ENCODE data around the gene ANKRD52. TPM values are rescaled to one million over a fixed set of nuclear protein-coding genes. Genes with fewer than 3 reads are reported as not detected.
A peak's percentile ranks its signal among the peaks of the same experiment; 100 is the strongest.

The ANKRD52 gene
- total RNA-seq, 1 donor from 2014 or later, result 56.1 TPM

GRCh38 chr12:56236091-56236490, 22.1 kb downstream of the ANKRD52 start:
- DNase-seq (ENCODE audit: extremely low spot score, unreplicated experiment), result no peak
- H3K4me1 Mint-ChIP-seq (ENCODE audit: unreplicated experiment), result no peaks in the 10 kb centered on the region
- no peaks in the 10 kb centered on the region for H3K36me3 Mint-ChIP-seq
- no peaks in the 10 kb centered on the region for H3K9me3 Mint-ChIP-seq
- H3K27ac Mint-ChIP-seq, result no peak overlapping the region
- TF ChIP-seq, protein P1, sequence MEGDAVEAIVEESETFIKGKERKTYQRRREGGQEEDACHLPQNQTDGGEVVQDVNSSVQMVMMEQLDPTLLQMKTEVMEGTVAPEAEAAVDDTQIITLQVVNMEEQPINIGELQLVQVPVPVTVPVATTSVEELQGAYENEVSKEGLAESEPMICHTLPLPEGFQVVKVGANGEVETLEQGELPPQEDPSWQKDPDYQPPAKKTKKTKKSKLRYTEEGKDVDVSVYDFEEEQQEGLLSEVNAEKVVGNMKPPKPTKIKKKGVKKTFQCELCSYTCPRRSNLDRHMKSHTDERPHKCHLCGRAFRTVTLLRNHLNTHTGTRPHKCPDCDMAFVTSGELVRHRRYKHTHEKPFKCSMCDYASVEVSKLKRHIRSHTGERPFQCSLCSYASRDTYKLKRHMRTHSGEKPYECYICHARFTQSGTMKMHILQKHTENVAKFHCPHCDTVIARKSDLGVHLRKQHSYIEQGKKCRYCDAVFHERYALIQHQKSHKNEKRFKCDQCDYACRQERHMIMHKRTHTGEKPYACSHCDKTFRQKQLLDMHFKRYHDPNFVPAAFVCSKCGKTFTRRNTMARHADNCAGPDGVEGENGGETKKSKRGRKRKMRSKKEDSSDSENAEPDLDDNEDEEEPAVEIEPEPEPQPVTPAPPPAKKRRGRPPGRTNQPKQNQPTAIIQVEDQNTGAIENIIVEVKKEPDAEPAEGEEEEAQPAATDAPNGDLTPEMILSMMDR (conservative IDR thresholded peaks at IDR 0.05), result no peak
- H3K27me3 Mint-ChIP-seq, result no peaks in the 10 kb centered on the region
- H3K4me3 Mint-ChIP-seq, result no peak overlapping the region

- TF ChIP-seq, protein P1 (conservative IDR thresholded peaks at IDR 0.05), result no peak
- DNase-seq (ENCODE audit: extremely low spot score, unreplicated experiment), result no peak
- H3K27ac Mint-ChIP-seq, result no peak overlapping the region
- no peaks in the 10 kb centered on the region for H3K36me3 Mint-ChIP-seq
- peaks cover 5% of the 10 kb centered on the region for H3K4me1 Mint-ChIP-seq (ENCODE audit: unreplicated experiment)
- H3K27me3 Mint-ChIP-seq, result no peaks in the 10 kb centered on the region
- H3K9me3 Mint-ChIP-seq, result no peaks in the 10 kb centered on the region
- no peak overlapping the region for H3K4me3 Mint-ChIP-seq
Measured at GRCh38 chr12:56234746-56235436, 23.3 kb downstream of the ANKRD52 start.

DNA sequence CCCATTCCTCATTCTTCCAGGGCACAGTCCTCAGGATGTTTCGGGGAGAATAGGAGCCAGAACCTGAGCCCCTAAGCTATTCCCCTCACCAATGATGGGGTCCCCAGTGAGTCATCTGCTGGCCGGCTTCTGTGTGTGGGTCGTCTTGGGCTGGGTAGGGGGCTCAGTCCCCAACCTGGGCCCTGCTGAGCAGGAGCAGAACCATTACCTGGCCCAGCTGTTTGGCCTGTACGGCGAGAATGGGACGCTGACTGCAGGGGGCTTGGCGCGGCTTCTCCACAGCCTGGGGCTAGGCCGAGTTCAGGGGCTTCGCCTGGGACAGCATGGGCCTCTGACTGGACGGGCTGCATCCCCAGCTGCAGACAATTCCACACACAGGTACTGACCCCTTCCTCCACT, 27.0 kb downstream of the ANKRD52 start:
- Mint-ChIP-seq H3K4me1 (ENCODE audit: unreplicated experiment) (peaks cover 5% of the 10 kb centered on the region), H3K4me3 (no peak overlapping the region), H3K27me3 (no peaks in the 10 kb centered on the region), H3K36me3 (no peaks in the 10 kb centered on the region), H3K27ac (peak overlapping the region; percentile 86), H3K9me3 (no peaks in the 10 kb centered on the region)
- DNase-seq (ENCODE audit: extremely low spot score, unreplicated experiment), result no peak
- TF ChIP-seq, protein P1 (conservative IDR thresholded peaks at IDR 0.05), result no peak

GRCh38 chr12:56230432-56231183, 27.6 kb downstream of the ANKRD52 start:
- peak overlapping the region; percentile 61 for H3K4me3 Mint-ChIP-seq
- TF ChIP-seq, protein P1 (conservative IDR thresholded peaks at IDR 0.05), result no peak
- peak overlapping the region; percentile 86 for H3K27ac Mint-ChIP-seq
- H3K27me3 Mint-ChIP-seq, result no peaks in the 10 kb centered on the region
- DNase-seq (ENCODE audit: extremely low spot score, unreplicated experiment), result no peak
- peaks cover 5% of the 10 kb centered on the region for H3K4me1 Mint-ChIP-seq (ENCODE audit: unreplicated experiment)
- no peaks in the 10 kb centered on the region for H3K9me3 Mint-ChIP-seq
- H3K36me3 Mint-ChIP-seq, result no peaks in the 10 kb centered on the region

DNA sequence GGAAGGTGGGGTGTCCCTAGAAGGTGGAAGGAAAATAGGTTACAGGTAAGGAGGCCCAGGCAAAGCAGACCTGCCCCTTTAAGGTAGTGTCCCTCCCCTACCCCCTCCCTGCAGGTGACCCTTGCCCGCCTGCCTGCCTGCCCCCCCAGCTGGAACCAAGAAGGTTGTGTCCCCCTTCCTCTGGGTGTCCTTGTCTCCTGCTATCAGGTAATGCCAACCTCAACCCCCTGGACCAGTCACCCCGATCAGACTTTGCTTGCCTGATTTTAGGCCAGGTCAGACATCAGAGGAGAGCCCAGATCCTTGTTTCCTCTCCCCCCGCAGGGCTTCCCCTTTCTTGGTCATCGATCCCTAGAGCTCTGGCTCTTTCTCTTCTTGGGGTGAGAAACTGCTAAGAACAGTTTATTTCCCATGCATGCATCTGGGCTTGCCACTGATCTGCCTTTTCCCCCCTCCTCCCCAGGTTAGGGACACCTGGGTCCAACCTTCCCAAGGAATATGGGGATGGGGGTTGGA, 28.2 kb downstream of the ANKRD52 start, which contains the start of gene SLC39A5:
Gene SLC39A5 (plus strand): TSS at position 136 of the 516 bp plus-strand sequence. CDS start 1,224 bp downstream, outside the sequence.
- Mint-ChIP-seq H3K27ac (peak within 1 kb of the TSS; percentile 86), H3K36me3 (no peaks in the 10 kb centered on the region)
- TF ChIP-seq, protein P1 (conservative IDR thresholded peaks at IDR 0.05), result no peak

More for the DNA sequence above, 28.2 kb downstream of the ANKRD52 start, which contains the start of gene SLC39A5:
- no peaks in the 10 kb centered on the region for H3K27me3 Mint-ChIP-seq
- peaks cover 11% of the 10 kb centered on the region for H3K4me1 Mint-ChIP-seq (ENCODE audit: unreplicated experiment)
- no peak for DNase-seq (ENCODE audit: extremely low spot score, unreplicated experiment)
- H3K9me3 Mint-ChIP-seq, result no peaks in the 10 kb centered on the region
- peak within 1 kb of the TSS; percentile 61 for H3K4me3 Mint-ChIP-seq
